Endothelial cell of umbilical vein (primary cell): ENCODE data around the gene STMN3. TPM values are rescaled to one million over a fixed set of nuclear protein-coding genes. Genes with fewer than 3 reads are reported as not detected.

Experiments
- BruUV-seq: library from RNA; stranded (reverse); fragments of 400-500 nt; replicated peaks from 2 replicates; lab custom pipeline; 2021; lab: Mats Ljungman, UMichigan
- CTCF ChIA-PET: fragments of 300-600, 350-600 bp; sonication (Branson Sonifier 250); formaldehyde crosslinking; loops from one replicate; lab custom pipeline; 2021; ENCODE audit warnings: antibody characterized with exemption, inconsistent platforms; lab: Charles Lee
- POLR2A ChIA-PET: fragments of 300-600, 350-600 bp; sonication (Branson Sonifier 250); formaldehyde crosslinking; loops from one replicate; lab custom pipeline; 2021; ENCODE audit warnings: antibody characterized with exemption, inconsistent platforms; lab: Charles Lee
- DNase-seq: peaks from one replicate; pipeline ENCODE4 v3.0.0-alpha.2; 2011; ENCODE audit warnings: low read depth, low spot score
- FAIRE-seq: peaks from 2 replicates; lab custom pipeline; 2011; peaks lifted over from hg19 to GRCh38; lab: Jason Lieb, UNC
- H2AFZ ChIP-seq: 2 replicates; pipeline ENCODE4 v1.6.0; 2012; ENCODE audit warnings: low read depth, low read length, control low read depth, inconsistent platforms
- H3K27ac ChIP-seq: 2 replicates; pipeline ENCODE4 v1.5.1; 2011; ENCODE audit warnings: low read depth, mild to moderate bottlenecking, control low read depth, low read length, moderate library complexity; ENCODE audit not compliant: insufficient read depth
- H3K27me3 ChIP-seq, 2 experiments: 2 replicates each; pipeline versions ENCODE4 v1.6.0 to v1.6.1; 2011; ENCODE audit warnings: low read length in 2 of 2, mixed read lengths in 1 of 2; ENCODE audit not compliant: control insufficient read depth in 2 of 2, insufficient read depth in 2 of 2
- H3K36me3 ChIP-seq, 2 experiments: 2 replicates in 1 of 2; 3 replicates in 1 of 2; pipeline ENCODE4 v1.5.1; 2011; ENCODE audit warnings: low read length in 2 of 2, mild to moderate bottlenecking in 1 of 2, moderate library complexity in 1 of 2; ENCODE audit not compliant: control insufficient read depth in 2 of 2, insufficient read depth in 2 of 2; ENCODE audit errors: extremely low read depth in 1 of 2
- H3K4me1 ChIP-seq: 3 replicates; pipeline ENCODE4 v1.5.1; 2011; ENCODE audit warnings: mild to moderate bottlenecking, low read length; ENCODE audit not compliant: control insufficient read depth, insufficient read depth; ENCODE audit errors: extremely low read depth
- H3K4me2 ChIP-seq: 2 replicates; pipeline ENCODE4 v1.6.1; 2011; ENCODE audit warnings: low read length, control low read depth, mixed read lengths; ENCODE audit not compliant: insufficient read depth
- H3K4me3 ChIP-seq, 3 experiments: fragments of 200-600 bp in 1 of 3; sonication (generic), shearing (Covaris generic) in 1 of 3; replicated peaks in 1 of 3; 2 replicates each; pipeline ENCODE4 v1.5.1; 2011 to 2016; ENCODE audit warnings: control low read depth in 3 of 3, low read length in 3 of 3, mild to moderate bottlenecking in 2 of 3, inconsistent platforms in 1 of 3, low read depth in 1 of 3, moderate library complexity in 1 of 3; ENCODE audit not compliant: insufficient read depth in 1 of 3
- H3K79me2 ChIP-seq: 2 replicates; pipeline ENCODE4 v1.6.0; 2012; ENCODE audit warnings: low read length, inconsistent platforms; ENCODE audit not compliant: control insufficient read depth, insufficient read depth
- H3K9ac ChIP-seq: replicated peaks from 2 replicates; pipeline ENCODE3; 2011; ENCODE audit warnings: low read length, control low read depth; ENCODE audit not compliant: insufficient read depth; ENCODE audit errors: extremely low read depth
- H3K9me1 ChIP-seq: replicated peaks from 3 replicates; pipeline ENCODE4 v1.6.0; 2011; ENCODE audit warnings: mild to moderate bottlenecking, low read length; ENCODE audit not compliant: control insufficient read depth, insufficient read depth; ENCODE audit errors: extremely low read depth
- H3K9me3 ChIP-seq: replicated peaks from 2 replicates; pipeline ENCODE4 v1.5.1; 2012; ENCODE audit warnings: low read length, inconsistent platforms; ENCODE audit not compliant: control insufficient read depth, insufficient read depth
- H4K20me1 ChIP-seq: replicated peaks from 2 replicates; pipeline ENCODE3; 2011; ENCODE audit warnings: mild to moderate bottlenecking, low read length; ENCODE audit not compliant: control insufficient read depth, insufficient read depth; ENCODE audit errors: extremely low read depth
- CTCF ChIP-seq, 2 donors: IDR thresholded peaks; 1 replicate in 1 of 2; 2 replicates in 1 of 2; pipeline ENCODE4 v1.5.1; 2011; ENCODE audit warnings: low read length in 2 of 2, mild to moderate bottlenecking in 2 of 2, moderate library complexity in 2 of 2, control low read depth in 1 of 2, inconsistent platforms in 1 of 2, low read depth in 1 of 2; ENCODE audit not compliant: insufficient read depth in 1 of 2; ENCODE audit errors: extremely low read depth in 1 of 2
- EZH2 ChIP-seq: IDR thresholded peaks from 2 replicates; pipeline ENCODE4 v1.6.1; 2012; ENCODE audit warnings: borderline replicate concordance, low read depth, mild to moderate bottlenecking, moderate library complexity, low read length, inconsistent platforms; ENCODE audit not compliant: severe bottlenecking
- FOS ChIP-seq: IDR thresholded peaks from 2 replicates; pipeline ENCODE4 v1.6.1; 2011; ENCODE audit warnings: mild to moderate bottlenecking, low read length, moderate library complexity, borderline replicate concordance; ENCODE audit not compliant: insufficient read depth
- GATA2 ChIP-seq: IDR thresholded peaks from 2 replicates; pipeline ENCODE4 v1.7.0; 2011; ENCODE audit warnings: low read depth, mild to moderate bottlenecking, moderate library complexity, mixed read lengths, low read length; ENCODE audit not compliant: insufficient read length, insufficient read depth
- JUN ChIP-seq: IDR thresholded peaks from 2 replicates; pipeline ENCODE4 v1.6.1; 2011; ENCODE audit warnings: borderline replicate concordance, low read depth; ENCODE audit not compliant: insufficient read length, insufficient read depth
- MAX ChIP-seq: IDR thresholded peaks from 2 replicates; pipeline ENCODE4 v1.6.1; 2011; ENCODE audit not compliant: insufficient read depth, insufficient read length
- MYC ChIP-seq: IDR thresholded peaks from one replicate; pipeline ENCODE4 v1.6.1; 2011; ENCODE audit warnings: mild to moderate bottlenecking, low read depth, low read length
- POLR2A ChIP-seq: IDR thresholded peaks from 2 replicates; pipeline ENCODE4 v1.6.1; 2012; ENCODE audit warnings: low read depth, mild to moderate bottlenecking, control low read depth, low read length
- POLR2AphosphoS5 ChIP-seq: IDR thresholded peaks from 2 replicates; pipeline ENCODE4 v1.6.1; 2012; ENCODE audit warnings: low read depth, mild to moderate bottlenecking, control low read depth, low read length, moderate library complexity; ENCODE audit not compliant: insufficient read depth
- dilution Hi-C: fragments of 300-500 bp; cut with MboI; formaldehyde crosslinking; loops from one replicate; pipeline ENCODE4 v1.15.0; 2019; ENCODE audit warnings: low sequenced_read_pairs; ENCODE audit not compliant: extremely low pct_ligation_motif_present
- intact Hi-C: fragments of 100-400 bp; cut with micrococcal nuclease; formaldehyde crosslinking; loops from one replicate; pipeline ENCODE4 v1.10.0; 2022
- polyA plus RNA-seq, 4 experiments: library from polyadenylated mRNA; depleted of rRNA in 3 of 4; stranded (reverse) in 3 of 4; unstranded in 1 of 4; fragments of >200 nt; gene quantifications; 2 replicates each; pipeline versions ENCODE4 v1.2.1 to v1.2.3, GENCODE V29; 2011 to 2012; ENCODE audit warnings: missing spikeins in 1 of 4
- total RNA-seq: library from RNA; stranded (reverse); gene quantifications from 2 replicates; pipeline ENCODE4 v1.2.3, GENCODE V29; 2021

STMN3 gene
- total and polyA plus RNA-seq, 2 donors (not counting 3 experiments of a cell fraction or from before 2014, with no cell fraction given) = 1.7 to 4.7 TPM

GRCh38 chr20:63691711-63692435 is 38.6 kb upstream of the STMN3 start:
- H3K9me1 ChIP-seq = no peaks in the 10 kb centered on the region
- ChIA-PET POLR2A (no interaction called here), CTCF (interaction anchor here (1.4 to 1.5 kb wide), 2 partner anchors 9 to 50 kb away, joined by 3 to 4 read pairs; no protein-coding TSS in a partner anchor)
- no peaks in the 10 kb centered on the region for H3K79me2 ChIP-seq
- dilution Hi-C loops (no loop called here), intact Hi-C loops (no loop called here)
- no peaks in the 10 kb centered on the region for H3K9me3 ChIP-seq
- no peak for DNase-seq
- H3K27me3 ChIP-seq = no peaks in the 10 kb centered on the region
- no peak overlapping the region for H3K27ac ChIP-seq
- peaks cover 27% of the 10 kb centered on the region for H3K4me1 ChIP-seq
- H3K4me3 ChIP-seq = no peak overlapping the region
- H3K9ac ChIP-seq = no peak overlapping the region
- FAIRE-seq = no peak
- no TSS peak for BruUV-seq
- no peak for TF ChIP-seq POLR2A
- no peak for TF ChIP-seq CTCF (IDR thresholded peaks at IDR 0.05; ENCODE audit: extremely low read depth in 1 of 2, insufficient read depth in 1 of 2, low read depth in 1 of 2, low read length in 2 of 2)
- no peak for TF ChIP-seq MAX
- no peak for TF ChIP-seq JUN
- TF ChIP-seq FOS = no peak
- TF ChIP-seq POLR2AphosphoS5 = no peak
- TF ChIP-seq EZH2 = no peak
- TF ChIP-seq GATA2 = no peak
- TF ChIP-seq MYC = no peak
- H2AFZ ChIP-seq = no peak overlapping the region
- no peak overlapping the region for H3K4me2 ChIP-seq
- no peaks in the 10 kb centered on the region for H4K20me1 ChIP-seq
- H3K36me3 ChIP-seq = no peaks in the 10 kb centered on the region
